ENCODE data around the gene LAPTM5. TPM values are rescaled to one million over a fixed set of nuclear protein-coding genes. Genes with fewer than 3 reads are reported as not detected.
A peak's percentile ranks its signal among the peaks of the same experiment; 100 is the strongest.

LAPTM5 gene
- total RNA-seq, 4 donors from 2014 or later = 2.3 to 14.8 (median 10.1) TPM

DNA sequence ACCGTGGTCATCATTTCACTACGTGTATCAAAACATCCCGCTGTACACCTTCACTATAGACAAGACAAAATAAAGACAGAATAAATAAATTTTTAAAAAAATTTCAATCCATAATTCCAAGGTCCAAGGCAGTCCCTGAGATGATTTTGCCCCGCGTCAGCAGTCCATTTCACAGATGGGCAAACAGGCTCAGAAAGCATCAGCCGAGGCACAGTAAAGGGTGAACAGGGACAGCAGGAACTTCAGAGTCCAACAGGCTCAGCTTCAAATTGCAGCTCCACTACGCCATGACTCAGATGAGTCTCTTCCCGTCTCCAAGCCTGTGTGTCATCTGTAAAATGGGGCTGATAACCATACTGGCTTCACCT lies 49.2 kb downstream of the LAPTM5 start:
- Histone ChIP-seq H3K4me3 (no peak overlapping the region), H3K36me3 (no peaks in the 10 kb centered on the region), H3K27ac (no peak overlapping the region), H3K4me1 (peaks cover 4 to 6% of the 10 kb centered on the region in 2 donors), H3K27me3 (no peaks in the 10 kb centered on the region), H3K9me3 (no peaks in the 10 kb centered on the region)
- ATAC-seq = no peak
- TF ChIP-seq POLR2A (IDR thresholded peaks at IDR 0.05) = no peak
- TF ChIP-seq, protein P1, sequence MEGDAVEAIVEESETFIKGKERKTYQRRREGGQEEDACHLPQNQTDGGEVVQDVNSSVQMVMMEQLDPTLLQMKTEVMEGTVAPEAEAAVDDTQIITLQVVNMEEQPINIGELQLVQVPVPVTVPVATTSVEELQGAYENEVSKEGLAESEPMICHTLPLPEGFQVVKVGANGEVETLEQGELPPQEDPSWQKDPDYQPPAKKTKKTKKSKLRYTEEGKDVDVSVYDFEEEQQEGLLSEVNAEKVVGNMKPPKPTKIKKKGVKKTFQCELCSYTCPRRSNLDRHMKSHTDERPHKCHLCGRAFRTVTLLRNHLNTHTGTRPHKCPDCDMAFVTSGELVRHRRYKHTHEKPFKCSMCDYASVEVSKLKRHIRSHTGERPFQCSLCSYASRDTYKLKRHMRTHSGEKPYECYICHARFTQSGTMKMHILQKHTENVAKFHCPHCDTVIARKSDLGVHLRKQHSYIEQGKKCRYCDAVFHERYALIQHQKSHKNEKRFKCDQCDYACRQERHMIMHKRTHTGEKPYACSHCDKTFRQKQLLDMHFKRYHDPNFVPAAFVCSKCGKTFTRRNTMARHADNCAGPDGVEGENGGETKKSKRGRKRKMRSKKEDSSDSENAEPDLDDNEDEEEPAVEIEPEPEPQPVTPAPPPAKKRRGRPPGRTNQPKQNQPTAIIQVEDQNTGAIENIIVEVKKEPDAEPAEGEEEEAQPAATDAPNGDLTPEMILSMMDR (IDR thresholded peaks at IDR 0.05 in 4 of 5, conservative IDR thresholded peaks at IDR 0.05 in 1 of 5) = peak in 1 of 5 experiments; percentile 12
- DNase-seq = no peak
- intact Hi-C loops (cut with DNase I; ENCODE audit: low total_unique reads) (loop anchor here (1.0 to 5.0 kb wide), 5 partner anchors 328 to 1921 kb away; no protein-coding TSS in a partner anchor), in situ Hi-C loops (cut with MboI; ENCODE audit: low sequenced_read_pairs in 4 of 4) (loop anchor here in 1 of 4 donors (25.0 kb wide), 1 partner anchor 1821 kb away; no protein-coding TSS in a partner anchor)

DNA sequence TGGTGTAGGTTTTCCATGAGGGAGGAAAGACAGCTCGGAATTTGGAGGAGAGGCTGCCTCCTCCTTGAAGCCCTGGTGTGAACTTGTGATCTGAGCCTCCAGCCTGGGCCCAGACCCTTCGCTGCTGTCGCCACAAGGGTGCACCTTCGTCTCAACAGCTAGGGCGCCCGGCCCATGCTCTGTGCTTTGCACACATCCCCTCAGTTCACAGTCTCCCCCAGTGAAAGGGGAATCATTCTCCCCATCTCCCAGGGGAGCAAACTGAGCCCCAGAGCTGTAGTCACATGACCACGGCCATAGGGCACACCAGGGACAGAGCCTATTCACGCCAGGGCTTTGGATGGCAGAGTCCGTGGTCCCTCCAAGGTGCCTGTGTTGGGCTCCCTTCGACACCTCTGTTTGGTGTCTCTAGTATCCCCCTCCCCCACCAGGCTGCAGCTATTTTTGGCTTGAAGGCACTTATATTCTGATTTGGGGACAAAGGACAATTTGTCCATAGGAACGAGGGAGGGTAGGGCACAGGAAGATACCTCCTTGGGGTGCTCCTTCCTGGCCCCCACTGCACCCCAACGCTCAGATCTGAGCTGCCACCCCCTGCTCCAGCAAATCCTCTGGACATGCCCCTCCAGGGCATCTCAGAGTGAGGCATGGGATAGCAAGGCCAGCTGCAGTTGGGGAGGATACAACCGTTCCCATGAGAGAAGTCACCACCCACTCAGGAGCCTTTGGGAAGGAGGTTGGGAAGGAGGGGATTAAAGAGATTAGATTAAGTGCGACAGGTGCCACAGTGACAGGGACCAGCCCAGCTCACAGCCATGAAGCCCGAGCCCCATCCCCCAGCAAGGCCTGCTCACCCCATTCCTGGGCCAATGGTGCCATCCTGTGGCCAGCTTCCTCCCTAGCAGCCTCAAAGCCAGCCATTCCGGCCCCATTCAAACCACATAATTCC lies 49.9 kb downstream of the LAPTM5 start:
- in situ Hi-C loops (cut with MboI; ENCODE audit: low sequenced_read_pairs in 4 of 4) = loop anchor here in 1 of 4 donors (25.0 kb wide), 1 partner anchor 1820 kb away; no protein-coding TSS in a partner anchor
- no peaks in the 10 kb centered on the region for H3K36me3 ChIP-seq
- intact Hi-C loops (cut with DNase I; ENCODE audit: low total_unique reads) = loop anchor here (1.0 to 5.0 kb wide), 5 partner anchors 327 to 1920 kb away; no protein-coding TSS in a partner anchor
- H3K4me3 ChIP-seq = no peak overlapping the region
- no peak for TF ChIP-seq POLR2A (IDR thresholded peaks at IDR 0.05)
- TF ChIP-seq, protein P1 (IDR thresholded peaks at IDR 0.05 in 4 of 5, conservative IDR thresholded peaks at IDR 0.05 in 1 of 5) = peak; percentile 83 to 97 (median 88)
- peak; percentile 80 to 83 for ATAC-seq
- peak; percentile 61 to 76 for DNase-seq
- H3K9me3 ChIP-seq = no peaks in the 10 kb centered on the region
- peaks cover 4 to 6% of the 10 kb centered on the region in 2 donors for H3K4me1 ChIP-seq
- H3K27me3 ChIP-seq = no peaks in the 10 kb centered on the region
- no peak overlapping the region for H3K27ac ChIP-seq

DNA sequence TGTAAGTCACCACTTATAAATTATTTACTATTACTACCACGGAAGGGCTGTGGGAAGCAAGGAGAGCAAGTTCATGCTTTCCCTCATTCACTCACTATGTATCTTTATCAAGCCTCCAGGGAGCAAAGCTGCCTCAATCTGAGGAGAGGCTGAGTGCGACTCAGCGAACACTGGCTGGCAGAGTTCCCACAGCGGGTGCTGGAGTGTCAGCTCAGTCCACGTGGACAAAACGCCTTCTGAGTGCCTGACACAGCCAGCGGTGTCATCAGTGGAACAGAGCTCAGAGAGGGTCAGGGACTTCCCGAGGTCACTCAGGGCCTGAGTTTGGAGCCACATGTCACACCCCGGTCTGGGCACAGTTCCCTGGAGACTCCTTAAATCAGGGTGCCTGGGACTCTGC lies 51.0 kb downstream of the LAPTM5 start:
- TF ChIP-seq POLR2A (IDR thresholded peaks at IDR 0.05) = no peak
- TF ChIP-seq, protein P1 (IDR thresholded peaks at IDR 0.05 in 4 of 5, conservative IDR thresholded peaks at IDR 0.05 in 1 of 5) = no peak
- ATAC-seq (peak; percentile 31 to 46), DNase-seq (peak; percentile 42 to 53)
- in situ Hi-C loops (cut with MboI; ENCODE audit: low sequenced_read_pairs in 4 of 4) = loop anchor here in 1 of 4 donors (25.0 kb wide), 1 partner anchor 1819 kb away; no protein-coding TSS in a partner anchor
- intact Hi-C loops (cut with DNase I; ENCODE audit: low total_unique reads) = loop anchor here (5.0 kb wide), 1 partner anchor 1919 kb away; no protein-coding TSS in a partner anchor
- no peaks in the 10 kb centered on the region for H3K36me3 ChIP-seq
- no peaks in the 10 kb centered on the region for H3K27me3 ChIP-seq
- peaks cover 4 to 6% of the 10 kb centered on the region in 2 donors for H3K4me1 ChIP-seq
- no peaks in the 10 kb centered on the region for H3K9me3 ChIP-seq
- H3K27ac ChIP-seq = no peak overlapping the region
- H3K4me3 ChIP-seq = no peak overlapping the region

DNA sequence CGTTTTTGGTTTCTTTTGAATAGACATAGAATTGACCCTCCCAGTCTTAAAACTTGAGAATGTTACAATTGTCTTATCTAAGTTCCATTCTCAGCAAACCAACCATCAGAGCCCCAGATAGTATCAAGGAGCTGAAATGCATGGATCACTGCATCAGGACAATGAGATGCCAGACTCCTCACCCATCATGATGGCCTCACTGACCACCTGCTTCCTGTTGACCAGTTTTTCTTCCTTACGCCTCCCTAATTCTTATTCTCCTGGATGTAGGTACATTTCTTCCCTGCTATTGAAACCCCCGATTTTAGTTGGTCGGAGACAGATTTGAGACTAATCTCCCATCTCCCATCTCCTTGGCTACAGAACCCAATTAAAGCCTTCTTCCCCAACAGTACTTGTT lies 51.9 kb downstream of the LAPTM5 start:
- DNase-seq (no peak), ATAC-seq (no peak)
- H3K9me3 ChIP-seq = no peaks in the 10 kb centered on the region
- TF ChIP-seq POLR2A (IDR thresholded peaks at IDR 0.05) = no peak
- TF ChIP-seq, protein P1 (IDR thresholded peaks at IDR 0.05 in 4 of 5, conservative IDR thresholded peaks at IDR 0.05 in 1 of 5) = no peak
- no peak overlapping the region for H3K27ac ChIP-seq
- in situ Hi-C loops (cut with MboI; ENCODE audit: low sequenced_read_pairs in 4 of 4) = loop anchor here in 1 of 4 donors (25.0 kb wide), 1 partner anchor 1818 kb away; no protein-coding TSS in a partner anchor
- H3K27me3 ChIP-seq = no peaks in the 10 kb centered on the region
- peaks cover 4 to 6% of the 10 kb centered on the region in 2 donors for H3K4me1 ChIP-seq
- H3K4me3 ChIP-seq = no peak overlapping the region
- intact Hi-C loops (cut with DNase I; ENCODE audit: low total_unique reads) = loop anchor here (5.0 kb wide), 1 partner anchor 1918 kb away; no protein-coding TSS in a partner anchor
- no peaks in the 10 kb centered on the region for H3K36me3 ChIP-seq

Measured in gastrocnemius medialis (tissue), 4 donors.